Endothelial cell of umbilical vein (primary cell): ENCODE measurements around the gene CD84. TPM values are rescaled to one million over a fixed set of nuclear protein-coding genes. Genes with fewer than 3 reads are reported as not detected.

Experiments
- BruUV-seq: library from RNA; stranded (reverse); fragments of 400-500 nt; replicated peaks from 2 replicates; lab custom pipeline; 2021; lab: Mats Ljungman, UMichigan
- CTCF ChIA-PET: fragments of 300-600, 350-600 bp; sonication (Branson Sonifier 250); formaldehyde crosslinking; loops from one replicate; lab custom pipeline; 2021; ENCODE audit warnings: antibody characterized with exemption, inconsistent platforms; lab: Charles Lee
- POLR2A ChIA-PET: fragments of 300-600, 350-600 bp; sonication (Branson Sonifier 250); formaldehyde crosslinking; loops from one replicate; lab custom pipeline; 2021; ENCODE audit warnings: antibody characterized with exemption, inconsistent platforms; lab: Charles Lee
- DNase-seq: peaks from one replicate; pipeline ENCODE4 v3.0.0-alpha.2; 2011; ENCODE audit warnings: low read depth, low spot score
- FAIRE-seq: peaks from 2 replicates; lab custom pipeline; 2011; peaks lifted over from hg19 to GRCh38; lab: Jason Lieb, UNC
- H2AFZ ChIP-seq: 2 replicates; pipeline ENCODE4 v1.6.0; 2012; ENCODE audit warnings: low read depth, low read length, control low read depth, inconsistent platforms
- H3K27ac ChIP-seq: 2 replicates; pipeline ENCODE4 v1.5.1; 2011; ENCODE audit warnings: low read depth, mild to moderate bottlenecking, control low read depth, low read length, moderate library complexity; ENCODE audit not compliant: insufficient read depth
- H3K27me3 ChIP-seq, 2 experiments: 2 replicates each; pipeline versions ENCODE4 v1.6.0 to v1.6.1; 2011; ENCODE audit warnings: low read length in 2 of 2, mixed read lengths in 1 of 2; ENCODE audit not compliant: control insufficient read depth in 2 of 2, insufficient read depth in 2 of 2
- H3K36me3 ChIP-seq, 2 experiments: 2 replicates in 1 of 2; 3 replicates in 1 of 2; pipeline ENCODE4 v1.5.1; 2011; ENCODE audit warnings: low read length in 2 of 2, mild to moderate bottlenecking in 1 of 2, moderate library complexity in 1 of 2; ENCODE audit not compliant: control insufficient read depth in 2 of 2, insufficient read depth in 2 of 2; ENCODE audit errors: extremely low read depth in 1 of 2
- H3K4me1 ChIP-seq: 3 replicates; pipeline ENCODE4 v1.5.1; 2011; ENCODE audit warnings: mild to moderate bottlenecking, low read length; ENCODE audit not compliant: control insufficient read depth, insufficient read depth; ENCODE audit errors: extremely low read depth
- H3K4me2 ChIP-seq: 2 replicates; pipeline ENCODE4 v1.6.1; 2011; ENCODE audit warnings: low read length, control low read depth, mixed read lengths; ENCODE audit not compliant: insufficient read depth
- H3K4me3 ChIP-seq, 3 experiments: fragments of 200-600 bp in 1 of 3; sonication (generic), shearing (Covaris generic) in 1 of 3; replicated peaks in 1 of 3; 2 replicates each; pipeline ENCODE4 v1.5.1; 2011 to 2016; ENCODE audit warnings: control low read depth in 3 of 3, low read length in 3 of 3, mild to moderate bottlenecking in 2 of 3, inconsistent platforms in 1 of 3, low read depth in 1 of 3, moderate library complexity in 1 of 3; ENCODE audit not compliant: insufficient read depth in 1 of 3
- H3K79me2 ChIP-seq: 2 replicates; pipeline ENCODE4 v1.6.0; 2012; ENCODE audit warnings: low read length, inconsistent platforms; ENCODE audit not compliant: control insufficient read depth, insufficient read depth
- H3K9ac ChIP-seq: replicated peaks from 2 replicates; pipeline ENCODE3; 2011; ENCODE audit warnings: low read length, control low read depth; ENCODE audit not compliant: insufficient read depth; ENCODE audit errors: extremely low read depth
- H3K9me1 ChIP-seq: replicated peaks from 3 replicates; pipeline ENCODE4 v1.6.0; 2011; ENCODE audit warnings: mild to moderate bottlenecking, low read length; ENCODE audit not compliant: control insufficient read depth, insufficient read depth; ENCODE audit errors: extremely low read depth
- H3K9me3 ChIP-seq: replicated peaks from 2 replicates; pipeline ENCODE4 v1.5.1; 2012; ENCODE audit warnings: low read length, inconsistent platforms; ENCODE audit not compliant: control insufficient read depth, insufficient read depth
- H4K20me1 ChIP-seq: replicated peaks from 2 replicates; pipeline ENCODE3; 2011; ENCODE audit warnings: mild to moderate bottlenecking, low read length; ENCODE audit not compliant: control insufficient read depth, insufficient read depth; ENCODE audit errors: extremely low read depth
- CTCF ChIP-seq, 2 donors: IDR thresholded peaks; 1 replicate in 1 of 2; 2 replicates in 1 of 2; pipeline ENCODE4 v1.5.1; 2011; ENCODE audit warnings: low read length in 2 of 2, mild to moderate bottlenecking in 2 of 2, moderate library complexity in 2 of 2, control low read depth in 1 of 2, inconsistent platforms in 1 of 2, low read depth in 1 of 2; ENCODE audit not compliant: insufficient read depth in 1 of 2; ENCODE audit errors: extremely low read depth in 1 of 2
- EZH2 ChIP-seq: IDR thresholded peaks from 2 replicates; pipeline ENCODE4 v1.6.1; 2012; ENCODE audit warnings: borderline replicate concordance, low read depth, mild to moderate bottlenecking, moderate library complexity, low read length, inconsistent platforms; ENCODE audit not compliant: severe bottlenecking
- FOS ChIP-seq: IDR thresholded peaks from 2 replicates; pipeline ENCODE4 v1.6.1; 2011; ENCODE audit warnings: mild to moderate bottlenecking, low read length, moderate library complexity, borderline replicate concordance; ENCODE audit not compliant: insufficient read depth
- GATA2 ChIP-seq: IDR thresholded peaks from 2 replicates; pipeline ENCODE4 v1.7.0; 2011; ENCODE audit warnings: low read depth, mild to moderate bottlenecking, moderate library complexity, mixed read lengths, low read length; ENCODE audit not compliant: insufficient read length, insufficient read depth
- JUN ChIP-seq: IDR thresholded peaks from 2 replicates; pipeline ENCODE4 v1.6.1; 2011; ENCODE audit warnings: borderline replicate concordance, low read depth; ENCODE audit not compliant: insufficient read length, insufficient read depth
- MAX ChIP-seq: IDR thresholded peaks from 2 replicates; pipeline ENCODE4 v1.6.1; 2011; ENCODE audit not compliant: insufficient read depth, insufficient read length
- MYC ChIP-seq: IDR thresholded peaks from one replicate; pipeline ENCODE4 v1.6.1; 2011; ENCODE audit warnings: mild to moderate bottlenecking, low read depth, low read length
- POLR2A ChIP-seq: IDR thresholded peaks from 2 replicates; pipeline ENCODE4 v1.6.1; 2012; ENCODE audit warnings: low read depth, mild to moderate bottlenecking, control low read depth, low read length
- POLR2AphosphoS5 ChIP-seq: IDR thresholded peaks from 2 replicates; pipeline ENCODE4 v1.6.1; 2012; ENCODE audit warnings: low read depth, mild to moderate bottlenecking, control low read depth, low read length, moderate library complexity; ENCODE audit not compliant: insufficient read depth
- dilution Hi-C: fragments of 300-500 bp; cut with MboI; formaldehyde crosslinking; loops from one replicate; pipeline ENCODE4 v1.15.0; 2019; ENCODE audit warnings: low sequenced_read_pairs; ENCODE audit not compliant: extremely low pct_ligation_motif_present
- intact Hi-C: fragments of 100-400 bp; cut with micrococcal nuclease; formaldehyde crosslinking; loops from one replicate; pipeline ENCODE4 v1.10.0; 2022
- polyA plus RNA-seq, 4 experiments: library from polyadenylated mRNA; depleted of rRNA in 3 of 4; stranded (reverse) in 3 of 4; unstranded in 1 of 4; fragments of >200 nt; gene quantifications; 2 replicates each; pipeline versions ENCODE4 v1.2.1 to v1.2.3, GENCODE V29; 2011 to 2012; ENCODE audit warnings: missing spikeins in 1 of 4
- total RNA-seq: library from RNA; stranded (reverse); gene quantifications from 2 replicates; pipeline ENCODE4 v1.2.3, GENCODE V29; 2021

CD84 gene
- total and polyA plus RNA-seq, 2 donors (not counting 3 experiments of a cell fraction or from before 2014, with no cell fraction given): not detected

DNA sequence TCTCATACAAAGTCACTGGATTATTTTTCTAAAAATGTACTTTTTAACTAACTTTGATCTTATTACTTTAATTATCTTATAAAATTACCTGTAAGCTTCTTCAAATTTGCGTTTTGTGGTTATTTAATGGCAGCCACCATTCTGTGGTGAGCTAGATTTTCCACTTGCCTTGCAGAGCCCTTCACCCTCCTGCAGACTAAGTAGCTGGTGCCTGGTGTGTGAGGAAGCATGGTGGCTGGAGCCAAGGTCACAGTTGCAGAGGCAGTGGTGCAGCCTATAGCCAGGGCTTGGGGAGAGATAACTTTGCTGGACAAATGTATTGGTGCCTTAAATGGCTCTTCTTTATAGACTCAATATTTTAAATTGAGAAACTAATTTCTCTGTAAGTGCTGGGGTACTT, 11.2 kb upstream of the CD84 start:
- Histone ChIP-seq H3K36me3 (no peaks in the 10 kb centered on the region), H3K27me3 (no peaks in the 10 kb centered on the region), H3K9ac (no peak overlapping the region), H3K9me1 (no peaks in the 10 kb centered on the region), H3K27ac (no peak overlapping the region), H3K4me3 (no peak overlapping the region), H3K79me2 (no peaks in the 10 kb centered on the region), H4K20me1 (no peaks in the 10 kb centered on the region), H3K4me1 (no peaks in the 10 kb centered on the region), H3K9me3 (no peaks in the 10 kb centered on the region), H2AFZ (no peak overlapping the region), H3K4me2 (no peak overlapping the region)
- BruUV-seq: no TSS peak
- ChIA-PET POLR2A (no interaction called here), CTCF (no interaction called here)
- no peak for DNase-seq
- intact Hi-C loops: no loop called here
- dilution Hi-C loops: no loop called here
- FAIRE-seq: no peak
- no peak for TF ChIP-seq FOS
- TF ChIP-seq MAX: no peak
- no peak for TF ChIP-seq JUN
- TF ChIP-seq MYC: no peak
- no peak for TF ChIP-seq EZH2
- no peak for TF ChIP-seq POLR2A
- no peak for TF ChIP-seq CTCF (IDR thresholded peaks at IDR 0.05; ENCODE audit: extremely low read depth in 1 of 2, insufficient read depth in 1 of 2, low read depth in 1 of 2, low read length in 2 of 2)
- no peak for TF ChIP-seq POLR2AphosphoS5
- TF ChIP-seq GATA2: no peak
